Small intestine (tissue), 7 donors: Measurements from ENCODE around the gene DOP1A. TPM values are rescaled to one million over a fixed set of nuclear protein-coding genes. Genes with fewer than 3 reads are reported as not detected.
"Not testable (repeated sequence)": the region's sequence is repeated elsewhere in the genome, so short reads cannot be mapped to it uniquely, and the experiment has no call there.

ENCODE experiments used
- DNase-seq, 2 donors: peaks; one replicate each; pipeline versions ENCODE4 v3.0.0 to v3.0.0-alpha.2; 2013
- FAIRE-seq: peaks from 2 replicates; lab custom pipeline; 2012; peaks lifted over from hg19 to GRCh38; lab: Jason Lieb, UNC
- H3K27ac ChIP-seq, 3 donors: one replicate each; pipeline ENCODE4 v1.5.1; 2013; ENCODE audit warnings: low read length in 2 of 3, mild to moderate bottlenecking in 2 of 3, control low read depth in 1 of 3, inconsistent platforms in 1 of 3, low read depth in 1 of 3, moderate library complexity in 1 of 3
- H3K27me3 ChIP-seq, 3 donors: one replicate each; pipeline ENCODE4 v1.6.1; 2013; ENCODE audit warnings: low read length in 3 of 3, inconsistent platforms in 1 of 3; ENCODE audit not compliant: control insufficient read depth in 3 of 3, insufficient read depth in 3 of 3
- H3K36me3 ChIP-seq, 3 donors: one replicate each; pipeline ENCODE4 v1.6.1; 2013; ENCODE audit warnings: low read length in 3 of 3, inconsistent platforms in 1 of 3, low read depth in 1 of 3, mild to moderate bottlenecking in 1 of 3, moderate library complexity in 1 of 3; ENCODE audit not compliant: control insufficient read depth in 3 of 3, insufficient read depth in 2 of 3
- H3K4me1 ChIP-seq, 3 donors: one replicate each; pipeline ENCODE4 v1.6.1; 2013; ENCODE audit warnings: low read length in 2 of 3, inconsistent platforms in 1 of 3, low read depth in 1 of 3, mild to moderate bottlenecking in 1 of 3, moderate library complexity in 1 of 3; ENCODE audit not compliant: control insufficient read depth in 3 of 3, insufficient read depth in 2 of 3
- H3K4me3 ChIP-seq, 3 donors: one replicate each; pipeline ENCODE4 v1.5.1; 2013; ENCODE audit warnings: low read length in 3 of 3, control low read depth in 1 of 3, inconsistent platforms in 1 of 3, low read depth in 1 of 3, mild to moderate bottlenecking in 1 of 3, moderate library complexity in 1 of 3
- H3K9me3 ChIP-seq, 2 donors: one replicate each; pipeline ENCODE4 v1.6.1; 2013; ENCODE audit warnings: low read depth in 1 of 2, low read length in 1 of 2; ENCODE audit not compliant: control insufficient read depth in 2 of 2, insufficient read depth in 1 of 2
- WGBS, 3 donors: extraction: QIAGEN DNeasy Blood & Tissue Kit; methylation state at CpG; one replicate each; pipeline ENCODE4 v1.1.7; 2013; 5-methylcytosine and 5-hydroxymethylcytosine counted together
- polyA plus RNA-seq, 4 donors: library from polyadenylated mRNA; stranded (reverse) in 3 of 4; unstranded in 1 of 4; fragments of 200-250 nt in 3 of 4; fragments of 120-200 nt in 1 of 4; gene quantifications; one replicate each; pipeline versions ENCODE4 v1.2.1 to v1.2.3, GENCODE V29; 2013
- donor health status: healthy with polysubstance abuse.
- donor health status: control.
- donor health status: control.
- donor health status: Bipolar disorder and iron deficiency.
- donor health status: healthy.

DOP1A gene
- polyA plus RNA-seq, 4 donors, result 5.9 to 34.7 (median 9.3) TPM

DNA sequence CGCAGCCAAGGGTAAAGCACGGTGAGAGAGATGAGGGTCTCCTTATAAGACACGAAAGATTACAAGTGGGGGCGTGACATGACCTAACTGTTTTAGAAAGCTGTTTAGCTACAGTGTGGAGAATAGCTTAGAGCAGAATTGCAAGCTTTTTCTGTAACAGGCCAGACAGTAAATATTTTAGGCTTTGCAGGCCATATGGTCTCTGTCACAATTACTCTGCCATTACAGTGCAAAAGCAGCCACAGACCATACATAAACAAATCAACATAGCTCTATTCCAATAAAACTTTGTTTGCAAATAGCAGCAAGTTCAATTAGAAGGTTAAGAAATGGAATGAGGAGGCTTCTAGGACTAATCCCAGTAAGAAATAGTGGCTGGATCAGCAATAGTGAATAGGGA, 108.8 kb downstream of the DOP1A start:
- Histone ChIP-seq H3K27ac (no peak overlapping the region), H3K36me3 (peaks cover 6 to 21% (median 17%) of the 10 kb centered on the region in 3 donors), H3K9me3 (no peaks in the 10 kb centered on the region), H3K4me3 (no peak overlapping the region), H3K4me1 (no peaks in the 10 kb centered on the region), H3K27me3 (no peaks in the 10 kb centered on the region)
- DNase-seq (no peak), FAIRE-seq (no peak)
- 73 to 96% (median 91%) methylated on average over 4 of the region's 4 CpGs for WGBS, 3 donors

DNA sequence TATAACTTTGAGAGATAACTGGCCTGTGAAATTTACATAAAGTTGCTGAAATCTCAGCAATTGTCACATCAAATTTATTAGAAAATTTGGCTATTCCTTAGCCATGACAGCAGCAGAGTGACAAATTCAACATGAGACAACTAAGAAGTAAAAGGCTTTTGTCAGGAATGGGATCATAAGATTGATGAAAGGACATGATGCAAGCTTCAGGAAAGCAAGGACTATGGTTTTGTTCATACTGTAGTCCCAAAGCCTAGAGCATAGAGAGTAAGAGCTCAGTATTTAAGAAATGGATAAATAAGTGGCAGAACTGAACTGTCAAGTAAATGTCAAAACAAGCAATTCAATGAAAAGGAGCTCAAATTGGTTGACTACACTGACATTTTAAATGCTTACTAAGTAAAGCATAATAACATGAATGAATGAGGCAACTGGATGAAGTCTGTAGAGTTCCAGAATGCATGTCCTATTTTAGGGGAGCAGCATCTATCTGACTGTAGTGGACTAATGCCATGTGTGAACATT, 113.0 kb downstream of the DOP1A start:
- no peak for DNase-seq
- Histone ChIP-seq H3K9me3 (no peaks in the 10 kb centered on the region), H3K27ac (no peak overlapping the region), H3K4me3 (no peak overlapping the region), H3K27me3 (no peaks in the 10 kb centered on the region), H3K4me1 (no peaks in the 10 kb centered on the region), H3K36me3 (peaks cover 6 to 14% (median 12%) of the 10 kb centered on the region in 3 donors)
- no peak for FAIRE-seq

DNA sequence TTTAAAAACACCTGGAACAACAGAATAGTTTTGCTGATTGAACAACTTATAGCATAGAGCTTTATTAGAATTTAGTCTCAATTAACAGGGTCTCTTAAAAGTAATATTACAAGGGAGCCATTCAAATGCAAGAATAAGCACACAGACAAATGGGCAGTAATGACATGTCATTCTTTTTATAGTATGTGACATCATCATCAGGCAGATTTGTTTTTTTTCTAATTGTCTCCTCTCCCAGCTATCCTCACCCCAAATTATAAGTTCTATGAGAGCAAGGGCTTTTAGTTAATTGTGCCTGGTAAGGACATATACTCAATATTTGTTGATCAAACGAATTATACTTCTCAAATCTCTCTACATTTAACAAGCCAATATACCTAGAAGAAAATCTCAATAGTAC, 114.6 kb downstream of the DOP1A start:
- Histone ChIP-seq H3K36me3 (peaks cover 6 to 21% (median 12%) of the 10 kb centered on the region in 3 donors), H3K9me3 (no peaks in the 10 kb centered on the region), H3K27ac (no peak overlapping the region), H3K4me3 (no peak overlapping the region), H3K27me3 (no peaks in the 10 kb centered on the region), H3K4me1 (no peaks in the 10 kb centered on the region)
- DNase-seq (no peak), FAIRE-seq (no peak)
- 76 to 88% (median 78%) methylated on average over 1 of the region's 1 CpG for WGBS, 3 donors

DNA sequence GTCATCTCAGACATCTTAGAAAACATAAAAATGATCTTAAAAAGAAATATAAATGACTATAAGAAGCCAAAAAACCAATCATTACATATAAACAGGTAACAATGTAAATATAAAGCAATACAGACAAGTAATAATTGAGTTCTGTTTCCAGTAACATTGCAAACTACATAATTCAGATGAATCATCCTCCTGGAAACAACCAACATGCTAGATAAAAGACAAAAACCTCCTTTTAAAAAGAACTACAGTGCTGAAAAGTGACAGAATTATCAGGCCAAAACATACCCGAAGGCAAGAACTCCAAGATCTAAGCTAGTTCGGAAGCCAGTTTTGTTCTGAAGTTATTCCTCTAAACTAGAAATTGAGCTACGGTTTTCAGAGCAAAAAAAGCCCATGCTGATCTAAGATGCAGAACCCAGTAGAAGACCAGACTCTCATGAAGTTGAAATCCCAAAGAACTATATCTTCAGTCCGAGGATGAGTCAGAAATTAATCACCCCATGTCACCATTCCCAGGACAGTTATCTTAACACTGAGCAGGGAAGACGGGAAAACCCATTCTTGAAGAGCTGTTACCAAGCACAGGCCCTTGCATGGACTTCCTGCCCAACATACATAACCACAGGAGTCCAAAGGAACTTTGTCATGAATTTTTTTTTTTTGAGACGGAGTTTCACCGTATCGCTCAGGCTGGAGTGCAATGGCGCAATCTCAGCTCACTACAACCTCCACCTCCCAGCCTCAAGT, 115.8 kb downstream of the DOP1A start:
- Histone ChIP-seq H3K27ac (no peak overlapping the region), H3K27me3 (no peaks in the 10 kb centered on the region), H3K4me3 (no peak overlapping the region), H3K4me1 (no peaks in the 10 kb centered on the region), H3K9me3 (no peaks in the 10 kb centered on the region), H3K36me3 (peaks cover 7 to 25% (median 13%) of the 10 kb centered on the region in 3 donors)
- FAIRE-seq (no peak), DNase-seq (no peak)
- 80 to 84% (median 83%) methylated on average over 9 of the region's 9 CpGs for WGBS, 3 donors

DNA sequence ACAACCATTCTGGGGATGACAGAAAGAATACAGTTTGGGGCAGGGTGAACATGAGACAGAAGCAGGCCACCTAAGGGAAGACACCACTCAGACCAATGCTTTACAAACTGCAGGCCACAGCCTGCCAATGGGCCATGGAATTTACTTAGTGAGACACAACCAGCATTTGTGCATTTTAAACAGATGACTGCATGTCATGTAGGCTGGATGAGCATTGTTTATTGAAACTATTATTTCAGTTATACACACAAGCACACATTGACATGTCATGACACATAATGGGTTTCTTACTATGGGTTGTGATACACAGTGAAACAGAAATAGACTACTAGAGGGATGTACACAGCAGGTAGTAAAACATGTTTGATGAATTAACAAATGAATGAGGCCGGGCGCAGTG, 117.6 kb downstream of the DOP1A start:
- H3K4me3 ChIP-seq, result no peak overlapping the region
- no peaks in the 10 kb centered on the region for H3K9me3 ChIP-seq
- 91 to 100% (median 97%) methylated on average over 2 of the region's 2 CpGs for WGBS, 3 donors
- no peaks in the 10 kb centered on the region for H3K4me1 ChIP-seq
- peaks cover 8 to 22% (median 16%) of the 10 kb centered on the region in 3 donors for H3K36me3 ChIP-seq
- no peaks in the 10 kb centered on the region for H3K27me3 ChIP-seq
- no peak for FAIRE-seq
- H3K27ac ChIP-seq, result no peak overlapping the region
- DNase-seq, result no peak

DNA sequence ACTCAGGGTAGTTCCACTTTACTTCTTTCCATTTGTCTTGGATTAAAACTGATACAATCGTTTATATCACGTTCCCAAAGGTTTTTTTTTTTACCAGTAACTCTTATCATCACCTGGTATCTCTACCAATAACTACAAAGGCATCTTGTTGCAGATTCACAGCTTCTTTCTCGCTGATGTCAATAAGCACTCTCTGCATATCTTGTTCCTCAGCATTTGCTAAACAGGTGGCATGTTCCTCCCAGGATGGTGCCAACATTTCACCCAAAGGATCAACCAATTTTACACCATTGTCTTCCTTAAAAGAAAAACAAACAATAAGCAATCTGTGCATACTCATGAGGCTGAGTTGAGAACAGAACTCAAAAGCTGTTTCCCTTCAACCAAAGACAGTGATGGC, 121.0 kb downstream of the DOP1A start:
- Histone ChIP-seq H3K9me3 (no peaks in the 10 kb centered on the region), H3K4me1 (peaks cover 2 to 11% (median 2%) of the 10 kb centered on the region in 3 donors), H3K36me3 (peaks cover 2 to 22% (median 9%) of the 10 kb centered on the region in 3 donors), H3K27ac (no peak overlapping the region), H3K27me3 (no peaks in the 10 kb centered on the region), H3K4me3 (no peak overlapping the region)
- DNase-seq, result no peak
- 32 to 65% (median 52%) methylated on average over 3 of the region's 3 CpGs for WGBS, 3 donors
- no peak for FAIRE-seq

DNA sequence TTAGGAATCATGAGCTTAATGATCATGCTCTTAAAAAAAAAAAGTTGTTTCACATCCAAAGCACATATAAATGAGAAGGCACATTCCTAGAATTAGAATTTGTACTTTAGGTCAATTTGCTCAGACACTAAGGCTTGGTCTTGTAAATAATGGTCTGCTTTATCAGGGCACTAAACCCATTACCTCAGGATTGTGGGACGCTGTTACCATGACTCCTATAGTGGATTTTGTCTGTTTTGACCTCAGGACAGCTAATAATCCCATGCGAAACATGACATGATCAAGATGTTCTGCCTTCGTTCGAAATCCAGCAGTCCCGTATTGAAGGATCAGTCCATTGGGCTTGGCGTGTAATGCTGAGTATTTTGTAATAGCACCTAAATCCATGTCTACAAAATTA, 123.2 kb downstream of the DOP1A start:
- Histone ChIP-seq H3K27ac (peak overlapping the region in 1 of 3 donors; percentile 75), H3K4me3 (no peak overlapping the region), H3K36me3 (peaks cover 2 to 11% (median 9%) of the 10 kb centered on the region in 3 donors), H3K27me3 (no peaks in the 10 kb centered on the region), H3K4me1 (peaks cover 2 to 16% (median 6%) of the 10 kb centered on the region in 3 donors), H3K9me3 (no peaks in the 10 kb centered on the region)
- DNase-seq (peak in 1 of 2 donors; percentile 89), FAIRE-seq (no peak)
- WGBS, 3 donors, result 64 to 87% (median 78%) methylated on average over 6 of the region's 6 CpGs

DNA sequence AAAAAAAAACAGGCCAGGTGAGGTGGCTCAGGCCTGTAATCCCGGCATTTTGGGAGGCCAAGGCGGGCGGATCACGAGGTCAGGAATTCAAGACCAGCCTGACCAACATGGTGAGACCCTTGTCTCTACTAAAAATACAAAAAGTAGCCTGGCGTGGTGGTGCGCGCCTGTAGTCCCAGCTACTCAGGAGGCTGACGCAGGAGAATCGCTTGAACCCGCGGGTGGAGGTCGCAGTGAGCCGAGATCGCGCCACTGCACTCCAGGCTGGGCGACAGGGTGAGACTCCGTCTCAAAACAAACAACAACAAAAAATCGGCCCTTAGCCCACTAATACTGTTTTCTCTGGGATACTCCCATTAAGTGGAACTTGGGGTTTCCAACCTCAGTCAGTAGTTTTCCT, 124.5 kb downstream of the DOP1A start:
- H3K4me1 ChIP-seq, result peaks cover 2 to 16% (median 6%) of the 10 kb centered on the region in 3 donors
- H3K27ac ChIP-seq, result peak overlapping the region in 1 of 3 donors; percentile 86
- not testable (repeated sequence) for FAIRE-seq, H3K36me3 ChIP-seq, H3K27me3 ChIP-seq, DNase-seq, H3K9me3 ChIP-seq
- 75 to 87% (median 86%) methylated on average over 16 to 18 of the region's 18 CpGs for WGBS, 3 donors
- H3K4me3 ChIP-seq, result peak overlapping the region in 2 of 3 donors; percentile 85 to 88
